ENCODE measurements around the gene RAB35.

GRCh38 chr12:120071493-120072020, 45.0 kb downstream of the RAB35 start:
- no peak for TF ChIP-seq POLR2AphosphoS5 (IDR thresholded peaks at IDR 0.05)
- no peak for TF ChIP-seq EP300 (IDR thresholded peaks at IDR 0.05)
